ENCODE results near the gene PRKCE.

The PRKCE gene

GRCh38 chr2:46118656-46119371 is 467.3 kb downstream of the PRKCE start:
- DNase-seq (ENCODE audit: low spot score), result no peak

DNA sequence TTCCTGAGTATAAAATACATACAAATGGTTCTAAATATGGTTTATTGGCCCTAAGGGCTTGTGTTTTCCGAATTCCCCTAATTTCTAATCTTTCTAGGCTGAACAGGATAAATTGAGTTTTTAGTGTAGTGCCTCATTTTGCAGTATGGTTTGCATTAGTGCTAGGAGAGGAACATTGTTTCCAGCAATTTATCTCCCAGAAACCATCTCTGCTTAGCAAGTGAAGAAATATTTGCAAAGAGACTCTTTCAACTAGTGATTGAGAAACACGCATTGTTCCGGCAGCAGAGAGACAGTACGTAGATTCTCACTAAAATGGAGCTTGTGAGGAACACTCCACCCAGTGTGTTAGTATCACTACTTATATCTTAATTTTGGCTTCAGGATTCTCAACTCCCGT is 468.0 kb downstream of the PRKCE start:
- no peak for DNase-seq (ENCODE audit: low spot score)

DNA sequence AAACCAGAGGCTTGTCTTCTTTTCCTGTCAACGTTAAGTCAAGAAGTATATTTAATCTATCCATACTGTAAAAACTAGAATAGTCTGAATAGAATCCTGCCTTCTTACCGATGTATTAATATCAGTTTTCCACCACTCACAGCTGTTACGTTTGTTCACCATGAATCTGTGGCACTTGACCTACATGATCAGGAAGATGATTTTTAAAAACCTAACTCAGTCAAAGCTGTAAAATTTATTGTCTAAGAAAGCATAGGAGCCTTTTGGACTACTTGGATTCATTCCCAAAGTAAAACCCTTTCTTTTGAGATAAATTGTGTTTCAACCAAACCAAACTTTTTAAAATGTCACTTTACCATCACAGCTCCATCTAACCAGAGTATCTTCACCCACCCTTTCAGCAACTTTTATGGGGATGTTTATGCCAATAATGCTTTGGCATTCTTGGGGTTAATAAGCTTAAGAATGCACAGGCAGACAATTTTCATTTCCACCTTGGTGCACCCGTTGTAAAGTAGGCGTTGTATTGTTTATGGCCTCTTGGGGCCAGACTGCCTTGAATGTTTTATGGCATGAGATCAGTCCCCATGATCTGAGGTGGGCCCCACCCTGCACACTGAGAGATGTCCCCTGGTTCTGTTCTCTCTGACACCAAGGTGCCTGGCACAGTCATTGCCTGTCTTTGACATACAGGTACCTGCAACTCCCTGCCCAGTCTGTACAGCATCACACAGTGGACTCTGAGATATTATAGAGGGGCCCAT is 469.5 kb downstream of the PRKCE start:
- DNase-seq (ENCODE audit: low spot score), result no peak

- no peak for DNase-seq (ENCODE audit: low spot score)
Observed at GRCh38 chr2:46122318-46122976, 471.0 kb downstream of the PRKCE start.

- DNase-seq (ENCODE audit: low spot score), result no peak
Observed at GRCh38 chr2:46123013-46123412, 471.5 kb downstream of the PRKCE start.

GRCh38 chr2:46125798-46126197 is 474.3 kb downstream of the PRKCE start:
- DNase-seq (ENCODE audit: low spot score), result no peak

- no peak for DNase-seq (ENCODE audit: low spot score)
Observed at GRCh38 chr2:46126571-46126970, 475.1 kb downstream of the PRKCE start.

DNA sequence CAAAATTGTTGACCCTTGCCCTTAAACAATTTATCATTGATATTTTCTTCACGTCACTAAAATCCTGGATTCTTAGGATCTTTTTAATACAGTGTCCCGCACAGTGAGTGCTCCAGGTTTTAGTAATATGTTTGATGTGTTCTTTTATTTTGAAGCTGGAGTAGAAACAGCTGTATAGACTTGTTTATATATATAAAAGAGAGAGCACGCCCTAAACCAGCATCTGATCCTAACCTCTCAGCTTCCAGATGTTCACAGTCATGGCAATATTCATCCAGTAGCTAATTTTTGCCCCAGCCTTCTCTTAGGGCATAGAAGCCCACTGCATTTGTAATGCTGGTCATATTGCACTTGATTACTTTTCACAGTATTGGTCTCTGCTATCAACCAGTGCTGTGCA is 475.7 kb downstream of the PRKCE start:
- no peak for DNase-seq (ENCODE audit: low spot score)

DNA sequence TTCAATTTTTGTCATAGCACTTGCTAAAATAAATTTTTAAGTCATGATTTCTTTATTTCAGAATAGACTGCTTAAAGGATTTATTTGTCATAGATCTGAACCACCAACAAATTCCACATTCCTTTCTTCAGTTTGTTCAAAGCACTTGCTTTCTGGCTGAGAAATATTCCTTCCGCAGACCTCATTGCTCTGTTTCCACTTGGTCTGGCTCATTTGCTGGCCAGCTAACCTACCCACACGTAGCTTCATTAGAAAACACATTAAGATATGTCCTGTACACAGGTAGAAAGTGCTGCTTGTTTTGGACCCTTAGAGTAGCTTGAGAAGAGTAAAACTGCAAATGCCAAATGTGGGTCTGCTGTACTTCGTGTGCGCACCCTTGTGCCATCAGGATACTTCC is 479.0 kb downstream of the PRKCE start:
- no peak for DNase-seq (ENCODE audit: low spot score)

DNA sequence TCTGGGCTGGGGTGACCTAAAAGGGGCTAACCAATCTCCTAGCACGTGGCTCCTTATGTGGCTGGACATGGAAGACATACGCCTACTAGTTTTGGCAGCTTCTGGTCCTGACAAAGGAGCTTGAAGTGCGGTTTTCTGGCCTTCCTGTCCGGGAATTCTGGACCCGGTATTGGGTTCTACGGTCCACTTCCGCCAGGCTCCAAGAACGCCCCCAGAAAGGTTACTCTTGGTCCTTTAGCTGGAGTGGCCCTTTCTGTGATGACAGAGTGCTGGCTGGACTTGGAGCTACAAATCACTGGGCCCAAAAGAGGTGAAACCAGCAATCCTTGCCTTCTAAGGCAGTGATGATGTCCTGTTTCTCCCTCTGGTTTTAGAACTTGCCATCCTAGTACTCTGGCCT is 481.5 kb downstream of the PRKCE start:
- DNase-seq (ENCODE audit: low spot score), result no peak

DNA sequence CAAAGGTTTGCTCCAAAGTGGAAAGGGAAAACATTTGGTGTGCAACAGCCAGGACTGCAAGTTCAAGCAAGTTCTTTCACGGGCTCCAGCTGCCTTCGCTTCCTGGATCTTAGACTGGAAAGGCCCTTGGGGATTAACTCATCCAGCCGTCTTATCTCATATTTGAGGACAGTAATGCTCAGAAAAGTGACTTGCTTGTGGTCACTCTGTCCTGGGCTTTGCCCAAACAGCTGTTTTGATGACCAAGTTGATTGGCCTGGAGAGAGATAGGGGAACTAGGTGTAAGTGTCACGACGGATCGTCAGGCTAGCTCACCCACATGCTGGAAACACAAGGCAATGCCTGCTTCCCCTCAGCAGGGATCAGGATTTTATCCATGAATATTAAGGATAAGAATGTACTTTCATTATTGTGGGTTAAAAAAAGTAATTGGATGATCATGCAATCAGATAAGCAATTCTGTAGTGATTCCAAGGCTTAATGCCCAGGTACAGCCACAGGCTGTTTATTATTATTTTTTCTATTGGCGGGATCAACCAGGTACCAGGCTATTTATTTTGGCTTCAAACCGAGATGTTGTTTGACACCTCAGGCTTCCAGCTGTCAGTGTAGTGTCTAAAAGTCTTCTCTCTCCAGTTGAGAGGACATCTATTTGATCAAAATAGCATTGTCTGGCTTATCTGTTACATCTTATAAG is 483.2 kb downstream of the PRKCE start:
- no peak for DNase-seq (ENCODE audit: low spot score)

DNA sequence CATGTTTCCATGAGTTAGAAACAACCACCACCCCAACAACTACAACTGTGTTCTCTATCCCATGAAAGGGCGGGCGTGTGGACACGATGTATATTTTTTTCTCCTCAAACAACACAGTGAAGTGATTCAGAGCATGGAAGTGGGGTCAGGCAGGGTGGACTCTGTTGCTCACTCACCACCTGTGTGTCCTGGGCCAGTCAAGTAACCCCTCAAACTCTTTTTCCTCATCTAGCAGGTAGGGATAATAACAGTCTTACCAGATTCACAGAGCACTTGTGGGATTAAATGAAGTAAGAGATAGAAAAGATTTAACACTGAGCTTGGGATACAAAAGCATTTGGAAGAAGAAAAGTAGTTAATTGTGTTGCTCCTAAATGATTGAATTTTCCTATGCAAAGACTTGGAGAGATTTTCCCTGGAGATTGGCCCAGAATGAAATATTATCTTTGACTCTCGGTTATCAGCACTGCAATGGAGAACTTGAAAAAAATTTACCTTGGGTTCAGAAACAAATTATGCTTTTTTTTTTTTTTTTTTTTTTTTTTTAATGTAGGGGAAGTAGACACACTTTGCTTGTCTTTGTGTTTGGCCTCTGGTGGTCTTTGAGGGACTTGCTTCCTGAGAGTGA is 483.9 kb downstream of the PRKCE start:
- DNase-seq (ENCODE audit: low spot score), result no peak

DNA sequence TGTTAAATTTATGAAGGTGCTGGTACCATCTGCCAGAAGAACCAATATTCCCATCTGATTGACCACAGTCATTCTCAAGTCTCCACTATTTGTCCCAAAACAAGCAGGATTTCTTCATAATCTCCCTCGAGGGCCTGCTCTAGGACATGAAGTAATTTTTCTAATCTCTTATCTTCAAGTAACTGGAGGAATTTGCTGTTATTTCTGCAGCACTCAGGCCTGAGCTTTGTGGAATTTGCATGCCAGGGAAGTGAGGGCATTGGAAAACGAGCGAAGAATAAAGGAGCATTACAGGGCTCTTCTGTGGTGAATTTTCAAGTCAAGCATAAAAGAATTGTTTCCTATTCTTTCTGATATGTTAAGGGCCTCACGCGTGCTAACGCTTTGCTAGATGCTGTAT is 484.5 kb downstream of the PRKCE start:
- DNase-seq (ENCODE audit: low spot score), result no peak

DNA sequence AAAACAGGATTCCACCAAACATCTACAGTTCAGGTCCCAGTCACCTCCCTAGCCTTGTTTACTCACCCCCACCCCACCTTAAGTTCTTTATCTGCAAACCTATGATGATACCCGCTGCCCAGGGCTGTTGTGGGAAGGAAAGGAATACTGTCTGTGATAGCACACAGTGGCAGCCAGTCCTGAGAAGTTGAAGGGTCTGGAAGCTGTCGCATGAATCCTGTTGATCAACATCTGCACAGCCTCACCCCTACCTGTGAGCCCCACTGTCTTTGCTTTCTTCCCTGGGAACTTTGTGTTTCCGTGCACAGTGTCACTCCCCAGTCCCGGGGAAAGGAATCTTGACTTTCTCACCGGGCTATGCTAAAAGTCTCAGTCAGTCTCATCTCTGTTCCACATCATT is 485.0 kb downstream of the PRKCE start:
- DNase-seq (ENCODE audit: low spot score), result no peak

- no peak for DNase-seq (ENCODE audit: low spot score)
Observed at GRCh38 chr2:46136953-46137352, 485.5 kb downstream of the PRKCE start.

DNA sequence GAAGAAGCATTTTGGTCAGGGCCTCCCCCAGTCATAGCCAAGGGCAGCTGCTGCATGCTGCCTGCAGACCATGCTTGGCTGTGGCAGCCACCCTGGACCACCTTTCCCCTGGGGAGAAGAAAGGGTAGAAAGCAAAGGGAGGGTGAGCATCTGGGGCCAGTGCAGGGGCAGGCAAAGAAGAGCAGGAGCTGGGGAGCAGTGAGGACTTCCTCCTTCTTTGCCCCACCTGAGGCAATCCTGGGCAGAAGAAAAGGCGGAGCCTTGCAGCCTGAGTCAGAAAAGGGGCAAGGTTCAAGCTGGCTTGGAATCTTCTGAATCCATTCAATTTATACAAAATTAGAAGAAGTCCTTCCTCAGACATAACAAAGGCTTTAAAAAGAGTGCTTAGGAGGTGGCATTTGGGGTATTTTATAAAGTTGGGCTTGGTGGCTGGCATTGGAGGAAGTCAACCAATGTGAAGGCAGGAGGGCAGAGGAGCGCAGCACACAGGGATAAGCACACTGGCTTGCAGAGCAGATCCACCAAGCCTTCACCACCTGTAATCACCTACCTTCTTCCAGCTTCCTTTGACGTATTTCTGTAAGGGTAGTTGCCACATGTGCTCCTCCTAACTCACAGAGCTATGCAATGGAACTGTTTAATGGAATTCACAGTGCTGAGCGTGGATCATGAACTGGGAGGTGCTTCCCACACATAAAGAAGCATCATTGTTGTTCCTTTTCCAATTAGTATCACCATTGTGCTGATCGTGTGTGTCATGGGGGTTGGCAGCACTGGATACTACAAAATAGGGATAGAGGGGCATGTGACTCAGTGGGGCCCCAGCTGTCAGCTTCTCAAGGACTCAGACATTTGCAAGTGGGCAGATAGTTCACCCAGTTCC is 491.3 kb downstream of the PRKCE start:
- DNase-seq (ENCODE audit: low spot score), result peak; percentile 13

DNA sequence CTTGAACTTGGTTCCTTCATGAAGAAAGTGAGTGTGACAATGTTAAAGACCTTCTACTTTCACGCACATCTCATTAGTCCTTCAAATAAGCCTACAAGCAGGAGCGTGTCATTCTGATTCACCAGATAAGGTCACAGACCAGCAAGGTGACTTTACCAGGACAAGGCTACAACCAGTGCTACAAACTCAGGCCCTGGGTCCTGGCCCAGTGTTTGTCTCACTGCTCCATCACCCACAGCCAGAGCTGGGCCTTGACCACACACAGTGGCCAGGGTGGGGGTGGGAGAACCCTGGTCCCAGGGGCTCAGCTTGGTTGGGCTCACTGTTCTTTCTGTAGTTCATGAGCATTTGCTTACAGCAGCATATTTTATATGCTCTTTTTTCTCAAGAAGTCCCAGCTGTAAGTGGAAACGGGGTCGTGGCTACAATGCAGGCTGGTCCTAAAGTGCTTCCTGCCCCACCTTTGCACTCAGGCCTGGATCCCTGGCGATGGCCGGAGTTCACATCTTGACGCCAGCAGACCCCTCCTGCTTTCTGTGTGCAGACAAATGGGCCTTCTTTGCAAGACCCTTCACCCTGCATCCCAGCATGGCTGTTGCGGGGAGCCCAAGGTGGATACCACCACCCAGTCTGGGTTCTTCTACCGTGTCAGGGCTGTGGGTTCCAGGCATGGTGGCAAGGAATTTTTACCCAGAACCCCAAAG is 492.1 kb downstream of the PRKCE start:
- DNase-seq (ENCODE audit: low spot score), result no peak

DNA sequence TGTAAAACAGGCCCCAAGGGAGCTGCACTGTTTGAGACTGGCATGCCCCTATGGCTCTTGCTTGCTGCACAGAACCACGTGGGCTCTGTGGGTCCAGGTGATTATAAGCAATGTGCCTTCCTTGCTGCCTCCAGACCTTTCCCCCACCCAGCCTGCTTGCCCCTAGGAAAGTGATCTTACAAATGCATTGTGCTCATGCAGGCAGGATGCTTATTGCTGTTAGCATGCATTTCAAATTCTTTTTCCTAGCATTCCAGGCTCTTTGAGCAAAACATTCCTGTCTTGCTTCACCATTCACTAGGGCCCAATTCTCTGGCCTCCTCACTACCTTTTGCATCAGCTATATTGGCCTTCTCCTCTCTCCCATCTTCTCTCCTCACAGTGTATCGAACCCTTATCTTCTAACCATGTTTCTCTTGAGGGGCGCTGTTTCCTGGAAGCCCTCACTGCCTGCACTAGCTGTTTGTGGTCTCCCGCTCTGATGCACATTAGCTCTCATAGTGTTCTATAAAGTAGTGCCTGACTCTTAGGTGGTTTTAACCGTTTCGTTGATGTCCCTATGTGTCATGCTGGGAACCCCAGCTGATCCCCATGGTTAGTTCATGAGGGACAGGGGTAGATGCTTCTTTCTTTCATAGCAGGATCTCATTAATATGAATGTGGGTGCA is 492.8 kb downstream of the PRKCE start:
- DNase-seq (ENCODE audit: low spot score), result no peak

DNA sequence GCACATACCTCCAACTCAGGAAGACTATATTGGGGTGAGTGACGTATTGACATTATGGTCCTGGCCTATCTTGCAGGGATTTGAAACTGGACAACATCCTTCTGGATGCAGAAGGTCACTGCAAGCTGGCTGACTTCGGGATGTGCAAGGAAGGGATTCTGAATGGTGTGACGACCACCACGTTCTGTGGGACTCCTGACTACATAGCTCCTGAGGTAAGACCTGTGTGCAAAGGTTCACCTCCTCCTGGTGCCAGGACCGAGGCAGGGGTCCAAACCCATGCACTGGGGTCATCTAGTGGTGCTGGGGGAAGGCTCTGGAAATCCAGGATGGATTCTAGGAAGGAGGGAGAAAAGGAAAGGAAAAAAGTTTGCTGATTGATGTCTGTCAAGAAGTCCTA is 493.5 kb downstream of the PRKCE start:
- no peak for DNase-seq (ENCODE audit: low spot score)

DNA sequence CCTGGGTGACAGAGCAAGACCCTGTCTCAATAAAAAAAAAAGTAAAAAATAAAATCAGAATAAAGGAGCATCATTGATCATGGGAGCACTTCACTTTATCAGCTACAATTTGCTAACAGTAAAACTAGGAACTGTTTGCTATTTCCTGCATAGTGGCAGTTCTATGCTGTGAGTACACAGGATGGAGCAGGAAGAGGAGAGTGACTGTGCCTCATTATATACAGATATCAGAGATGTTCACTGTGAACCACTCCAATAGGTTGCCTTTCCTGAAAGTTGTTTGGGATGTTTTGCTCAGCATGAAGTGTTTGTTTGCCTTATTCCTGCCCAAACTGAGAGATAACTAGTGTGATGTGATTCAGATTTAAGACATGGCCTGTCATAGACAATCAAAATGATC is 494.4 kb downstream of the PRKCE start:
- DNase-seq (ENCODE audit: low spot score), result no peak

Measured in putamen (tissue), 1 donor.